Gastroesophageal sphincter (tissue), 3 donors: ENCODE data around the gene ZNF385B.

Experiments
- POLR2A ChIP-seq, 2 donors: fragments of 450-650 bp; IDR thresholded peaks; one replicate each; pipeline ENCODE4 v1.6.1; 2017; ENCODE audit warnings: antibody characterized with exemption in 2 of 2, mild to moderate bottlenecking in 2 of 2, moderate library complexity in 1 of 2
- TF ChIP-seq, protein P1 (sequence below), 4 experiments: fragments of 200-600 bp in 2 of 4; fragments of 450-650 bp in 2 of 4; sonication (generic) in 1 of 4; IDR thresholded peaks; one replicate each; pipeline ENCODE4 v1.5.1; 2017 to 2019; ENCODE audit warnings: antibody characterized with exemption in 4 of 4, mild to moderate bottlenecking in 2 of 4, moderate library complexity in 2 of 4

DNA sequence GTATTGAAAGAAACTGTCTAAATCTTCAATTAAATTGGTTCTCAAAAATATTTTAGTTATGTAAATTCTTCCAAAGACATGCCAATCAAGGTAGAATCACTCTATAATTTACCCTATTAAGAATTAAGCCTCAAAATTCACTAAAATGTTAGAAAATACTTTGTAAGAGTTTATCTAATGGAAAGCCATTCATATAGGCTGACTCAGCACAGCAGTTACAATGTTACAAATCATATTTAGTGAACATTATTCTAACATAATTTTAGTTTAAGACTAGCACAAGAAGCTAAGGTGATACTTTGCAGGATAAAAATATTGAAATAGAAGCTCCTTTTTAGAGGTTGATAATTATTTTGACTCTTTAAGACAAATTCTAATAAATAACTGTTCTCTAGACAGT is 137.0 kb downstream of the ZNF385B start:
- no peak for TF ChIP-seq POLR2A (IDR thresholded peaks at IDR 0.05)
- TF ChIP-seq, protein P1, sequence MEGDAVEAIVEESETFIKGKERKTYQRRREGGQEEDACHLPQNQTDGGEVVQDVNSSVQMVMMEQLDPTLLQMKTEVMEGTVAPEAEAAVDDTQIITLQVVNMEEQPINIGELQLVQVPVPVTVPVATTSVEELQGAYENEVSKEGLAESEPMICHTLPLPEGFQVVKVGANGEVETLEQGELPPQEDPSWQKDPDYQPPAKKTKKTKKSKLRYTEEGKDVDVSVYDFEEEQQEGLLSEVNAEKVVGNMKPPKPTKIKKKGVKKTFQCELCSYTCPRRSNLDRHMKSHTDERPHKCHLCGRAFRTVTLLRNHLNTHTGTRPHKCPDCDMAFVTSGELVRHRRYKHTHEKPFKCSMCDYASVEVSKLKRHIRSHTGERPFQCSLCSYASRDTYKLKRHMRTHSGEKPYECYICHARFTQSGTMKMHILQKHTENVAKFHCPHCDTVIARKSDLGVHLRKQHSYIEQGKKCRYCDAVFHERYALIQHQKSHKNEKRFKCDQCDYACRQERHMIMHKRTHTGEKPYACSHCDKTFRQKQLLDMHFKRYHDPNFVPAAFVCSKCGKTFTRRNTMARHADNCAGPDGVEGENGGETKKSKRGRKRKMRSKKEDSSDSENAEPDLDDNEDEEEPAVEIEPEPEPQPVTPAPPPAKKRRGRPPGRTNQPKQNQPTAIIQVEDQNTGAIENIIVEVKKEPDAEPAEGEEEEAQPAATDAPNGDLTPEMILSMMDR (IDR thresholded peaks at IDR 0.05), result no peak
